Endothelial cell of umbilical vein (primary cell): ENCODE results near the gene FAM237B. TPM values are rescaled to one million over a fixed set of nuclear protein-coding genes. Genes with fewer than 3 reads are reported as not detected.

Source experiments
- BruUV-seq: library from RNA; stranded (reverse); fragments of 400-500 nt; replicated peaks from 2 replicates; lab custom pipeline; 2021; lab: Mats Ljungman, UMichigan
- CTCF ChIA-PET: fragments of 300-600, 350-600 bp; sonication (Branson Sonifier 250); formaldehyde crosslinking; loops from one replicate; lab custom pipeline; 2021; ENCODE audit warnings: antibody characterized with exemption, inconsistent platforms; lab: Charles Lee
- POLR2A ChIA-PET: fragments of 300-600, 350-600 bp; sonication (Branson Sonifier 250); formaldehyde crosslinking; loops from one replicate; lab custom pipeline; 2021; ENCODE audit warnings: antibody characterized with exemption, inconsistent platforms; lab: Charles Lee
- DNase-seq: peaks from one replicate; pipeline ENCODE4 v3.0.0-alpha.2; 2011; ENCODE audit warnings: low read depth, low spot score
- FAIRE-seq: peaks from 2 replicates; lab custom pipeline; 2011; peaks lifted over from hg19 to GRCh38; lab: Jason Lieb, UNC
- H2AFZ ChIP-seq: 2 replicates; pipeline ENCODE4 v1.6.0; 2012; ENCODE audit warnings: low read depth, low read length, control low read depth, inconsistent platforms
- H3K27ac ChIP-seq: 2 replicates; pipeline ENCODE4 v1.5.1; 2011; ENCODE audit warnings: low read depth, mild to moderate bottlenecking, control low read depth, low read length, moderate library complexity; ENCODE audit not compliant: insufficient read depth
- H3K27me3 ChIP-seq, 2 experiments: 2 replicates each; pipeline versions ENCODE4 v1.6.0 to v1.6.1; 2011; ENCODE audit warnings: low read length in 2 of 2, mixed read lengths in 1 of 2; ENCODE audit not compliant: control insufficient read depth in 2 of 2, insufficient read depth in 2 of 2
- H3K36me3 ChIP-seq, 2 experiments: 2 replicates in 1 of 2; 3 replicates in 1 of 2; pipeline ENCODE4 v1.5.1; 2011; ENCODE audit warnings: low read length in 2 of 2, mild to moderate bottlenecking in 1 of 2, moderate library complexity in 1 of 2; ENCODE audit not compliant: control insufficient read depth in 2 of 2, insufficient read depth in 2 of 2; ENCODE audit errors: extremely low read depth in 1 of 2
- H3K4me1 ChIP-seq: 3 replicates; pipeline ENCODE4 v1.5.1; 2011; ENCODE audit warnings: mild to moderate bottlenecking, low read length; ENCODE audit not compliant: control insufficient read depth, insufficient read depth; ENCODE audit errors: extremely low read depth
- H3K4me2 ChIP-seq: 2 replicates; pipeline ENCODE4 v1.6.1; 2011; ENCODE audit warnings: low read length, control low read depth, mixed read lengths; ENCODE audit not compliant: insufficient read depth
- H3K4me3 ChIP-seq, 3 experiments: fragments of 200-600 bp in 1 of 3; sonication (generic), shearing (Covaris generic) in 1 of 3; replicated peaks in 1 of 3; 2 replicates each; pipeline ENCODE4 v1.5.1; 2011 to 2016; ENCODE audit warnings: control low read depth in 3 of 3, low read length in 3 of 3, mild to moderate bottlenecking in 2 of 3, inconsistent platforms in 1 of 3, low read depth in 1 of 3, moderate library complexity in 1 of 3; ENCODE audit not compliant: insufficient read depth in 1 of 3
- H3K79me2 ChIP-seq: 2 replicates; pipeline ENCODE4 v1.6.0; 2012; ENCODE audit warnings: low read length, inconsistent platforms; ENCODE audit not compliant: control insufficient read depth, insufficient read depth
- H3K9ac ChIP-seq: replicated peaks from 2 replicates; pipeline ENCODE3; 2011; ENCODE audit warnings: low read length, control low read depth; ENCODE audit not compliant: insufficient read depth; ENCODE audit errors: extremely low read depth
- H3K9me1 ChIP-seq: replicated peaks from 3 replicates; pipeline ENCODE4 v1.6.0; 2011; ENCODE audit warnings: mild to moderate bottlenecking, low read length; ENCODE audit not compliant: control insufficient read depth, insufficient read depth; ENCODE audit errors: extremely low read depth
- H3K9me3 ChIP-seq: replicated peaks from 2 replicates; pipeline ENCODE4 v1.5.1; 2012; ENCODE audit warnings: low read length, inconsistent platforms; ENCODE audit not compliant: control insufficient read depth, insufficient read depth
- H4K20me1 ChIP-seq: replicated peaks from 2 replicates; pipeline ENCODE3; 2011; ENCODE audit warnings: mild to moderate bottlenecking, low read length; ENCODE audit not compliant: control insufficient read depth, insufficient read depth; ENCODE audit errors: extremely low read depth
- EZH2 ChIP-seq: IDR thresholded peaks from 2 replicates; pipeline ENCODE4 v1.6.1; 2012; ENCODE audit warnings: borderline replicate concordance, low read depth, mild to moderate bottlenecking, moderate library complexity, low read length, inconsistent platforms; ENCODE audit not compliant: severe bottlenecking
- FOS ChIP-seq: IDR thresholded peaks from 2 replicates; pipeline ENCODE4 v1.6.1; 2011; ENCODE audit warnings: mild to moderate bottlenecking, low read length, moderate library complexity, borderline replicate concordance; ENCODE audit not compliant: insufficient read depth
- GATA2 ChIP-seq: IDR thresholded peaks from 2 replicates; pipeline ENCODE4 v1.7.0; 2011; ENCODE audit warnings: low read depth, mild to moderate bottlenecking, moderate library complexity, mixed read lengths, low read length; ENCODE audit not compliant: insufficient read length, insufficient read depth
- JUN ChIP-seq: IDR thresholded peaks from 2 replicates; pipeline ENCODE4 v1.6.1; 2011; ENCODE audit warnings: borderline replicate concordance, low read depth; ENCODE audit not compliant: insufficient read length, insufficient read depth
- MYC ChIP-seq: IDR thresholded peaks from one replicate; pipeline ENCODE4 v1.6.1; 2011; ENCODE audit warnings: mild to moderate bottlenecking, low read depth, low read length
- POLR2A ChIP-seq: IDR thresholded peaks from 2 replicates; pipeline ENCODE4 v1.6.1; 2012; ENCODE audit warnings: low read depth, mild to moderate bottlenecking, control low read depth, low read length
- POLR2AphosphoS5 ChIP-seq: IDR thresholded peaks from 2 replicates; pipeline ENCODE4 v1.6.1; 2012; ENCODE audit warnings: low read depth, mild to moderate bottlenecking, control low read depth, low read length, moderate library complexity; ENCODE audit not compliant: insufficient read depth
- dilution Hi-C: fragments of 300-500 bp; cut with MboI; formaldehyde crosslinking; loops from one replicate; pipeline ENCODE4 v1.15.0; 2019; ENCODE audit warnings: low sequenced_read_pairs; ENCODE audit not compliant: extremely low pct_ligation_motif_present
- intact Hi-C: fragments of 100-400 bp; cut with micrococcal nuclease; formaldehyde crosslinking; loops from one replicate; pipeline ENCODE4 v1.10.0; 2022
- polyA plus RNA-seq, 4 experiments: library from polyadenylated mRNA; depleted of rRNA in 3 of 4; stranded (reverse) in 3 of 4; unstranded in 1 of 4; fragments of >200 nt; gene quantifications; 2 replicates each; pipeline versions ENCODE4 v1.2.1 to v1.2.3, GENCODE V29; 2011 to 2012; ENCODE audit warnings: missing spikeins in 1 of 4
- total RNA-seq: library from RNA; stranded (reverse); gene quantifications from 2 replicates; pipeline ENCODE4 v1.2.3, GENCODE V29; 2021
- TF ChIP-seq, protein P1 (sequence below): IDR thresholded peaks from 2 replicates; pipeline ENCODE4 v1.6.1; 2011; ENCODE audit not compliant: insufficient read depth, insufficient read length
- TF ChIP-seq, protein P2 (sequence below), 2 donors: IDR thresholded peaks; 1 replicate in 1 of 2; 2 replicates in 1 of 2; pipeline ENCODE4 v1.5.1; 2011; ENCODE audit warnings: low read length in 2 of 2, mild to moderate bottlenecking in 2 of 2, moderate library complexity in 2 of 2, control low read depth in 1 of 2, inconsistent platforms in 1 of 2, low read depth in 1 of 2; ENCODE audit not compliant: insufficient read depth in 1 of 2; ENCODE audit errors: extremely low read depth in 1 of 2

The FAM237B gene
- total and polyA plus RNA-seq, 2 donors (not counting 3 experiments of a cell fraction or from before 2014, with no cell fraction given), result not detected

DNA sequence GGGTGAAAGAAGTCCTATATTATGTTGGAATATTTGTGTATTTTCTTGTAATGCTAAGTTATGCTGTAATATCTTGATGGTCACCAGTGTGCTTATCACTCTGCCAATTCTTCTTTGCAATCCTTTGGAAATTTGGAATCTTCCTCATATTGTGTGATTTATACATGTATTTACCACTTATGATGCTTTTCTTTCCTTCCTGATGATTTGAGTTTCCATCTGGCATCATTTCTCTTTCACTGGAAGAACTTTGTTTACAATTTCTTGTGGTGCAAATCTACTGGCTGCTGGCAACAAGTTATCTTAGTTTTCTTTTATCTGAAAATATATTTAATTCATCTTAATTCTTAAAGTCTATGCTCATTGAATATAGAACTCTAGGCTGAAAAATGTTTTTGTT, 46.9 kb downstream of the FAM237B start:
- Histone ChIP-seq H3K36me3 (no peaks in the 10 kb centered on the region), H3K27ac (no peak overlapping the region), H3K27me3 (no peaks in the 10 kb centered on the region), H3K79me2 (no peaks in the 10 kb centered on the region), H3K4me2 (no peak overlapping the region), H3K9ac (no peak overlapping the region), H3K4me1 (no peaks in the 10 kb centered on the region), H2AFZ (no peak overlapping the region), H3K9me1 (no peaks in the 10 kb centered on the region), H3K4me3 (no peak overlapping the region), H3K9me3 (no peaks in the 10 kb centered on the region), H4K20me1 (no peaks in the 10 kb centered on the region)
- FAIRE-seq (no peak), DNase-seq (no peak)
- CTCF ChIA-PET, result interaction anchor here (1.5 kb wide), 1 partner anchor 11 kb away, joined by 3 read pairs; no protein-coding TSS in a partner anchor
- POLR2A ChIA-PET, result no interaction called here
- BruUV-seq, result no TSS peak
- TF ChIP-seq POLR2AphosphoS5 (no peak), MYC (no peak), JUN (no peak), FOS (no peak), GATA2 (no peak), POLR2A (no peak), EZH2 (no peak)
- TF ChIP-seq, protein P1, sequence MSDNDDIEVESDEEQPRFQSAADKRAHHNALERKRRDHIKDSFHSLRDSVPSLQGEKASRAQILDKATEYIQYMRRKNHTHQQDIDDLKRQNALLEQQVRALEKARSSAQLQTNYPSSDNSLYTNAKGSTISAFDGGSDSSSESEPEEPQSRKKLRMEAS, result no peak
- TF ChIP-seq, protein P2, sequence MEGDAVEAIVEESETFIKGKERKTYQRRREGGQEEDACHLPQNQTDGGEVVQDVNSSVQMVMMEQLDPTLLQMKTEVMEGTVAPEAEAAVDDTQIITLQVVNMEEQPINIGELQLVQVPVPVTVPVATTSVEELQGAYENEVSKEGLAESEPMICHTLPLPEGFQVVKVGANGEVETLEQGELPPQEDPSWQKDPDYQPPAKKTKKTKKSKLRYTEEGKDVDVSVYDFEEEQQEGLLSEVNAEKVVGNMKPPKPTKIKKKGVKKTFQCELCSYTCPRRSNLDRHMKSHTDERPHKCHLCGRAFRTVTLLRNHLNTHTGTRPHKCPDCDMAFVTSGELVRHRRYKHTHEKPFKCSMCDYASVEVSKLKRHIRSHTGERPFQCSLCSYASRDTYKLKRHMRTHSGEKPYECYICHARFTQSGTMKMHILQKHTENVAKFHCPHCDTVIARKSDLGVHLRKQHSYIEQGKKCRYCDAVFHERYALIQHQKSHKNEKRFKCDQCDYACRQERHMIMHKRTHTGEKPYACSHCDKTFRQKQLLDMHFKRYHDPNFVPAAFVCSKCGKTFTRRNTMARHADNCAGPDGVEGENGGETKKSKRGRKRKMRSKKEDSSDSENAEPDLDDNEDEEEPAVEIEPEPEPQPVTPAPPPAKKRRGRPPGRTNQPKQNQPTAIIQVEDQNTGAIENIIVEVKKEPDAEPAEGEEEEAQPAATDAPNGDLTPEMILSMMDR (IDR thresholded peaks at IDR 0.05; ENCODE audit: extremely low read depth in 1 of 2, insufficient read depth in 1 of 2, low read depth in 1 of 2, low read length in 2 of 2), result no peak
- dilution Hi-C loops, result no loop called here
- intact Hi-C loops, result no loop called here
